GM21360 (cell line): ENCODE measurements around the gene TMEM131L.
"Not testable (repeated sequence)": the region's sequence is repeated elsewhere in the genome, so short reads cannot be mapped to it uniquely, and the experiment has no call there.

Experiments
- ATAC-seq: cut with Tn5 transposase; IDR thresholded peaks from one replicate; pipeline ENCODE4 v1.9.1; 2021; ENCODE audit warnings: mild to moderate bottlenecking, moderate library complexity; ENCODE audit not compliant: unreplicated experiment

The TMEM131L gene

GRCh38 chr4:153466081-153466948 is at the start of gene TMEM131L:
Gene TMEM131L, plus strand, starts transcription at chr4:153466360. Its CDS starts 38 bp downstream, at chr4:153466398.
- peak; percentile 35 for ATAC-seq

GRCh38 chr4:153416456-153416855 is 49.7 kb upstream of the TMEM131L start:
- not testable (repeated sequence) for ATAC-seq

GRCh38 chr4:153418121-153418520 is 48.0 kb upstream of the TMEM131L start:
- no peak for ATAC-seq

GRCh38 chr4:153418558-153418957 is 47.6 kb upstream of the TMEM131L start:
- no peak for ATAC-seq

- no peak for ATAC-seq
Observed at GRCh38 chr4:153419029-153419428, 47.1 kb upstream of the TMEM131L start.

- ATAC-seq, result no peak
Observed at GRCh38 chr4:153419673-153420278, 46.4 kb upstream of the TMEM131L start.

GRCh38 chr4:153420361-153420760 is 45.8 kb upstream of the TMEM131L start:
- ATAC-seq, result no peak

- ATAC-seq, result peak; percentile 82
Observed at GRCh38 chr4:153421941-153422340, 44.2 kb upstream of the TMEM131L start.

- ATAC-seq, result peak; percentile 47
Observed at GRCh38 chr4:153426207-153426885, 39.8 kb upstream of the TMEM131L start.

GRCh38 chr4:153427363-153428071 is 38.6 kb upstream of the TMEM131L start:
- no peak for ATAC-seq

- no peak for ATAC-seq
Observed at GRCh38 chr4:153428941-153429475, 37.2 kb upstream of the TMEM131L start.

GRCh38 chr4:153432965-153433753 is 33.0 kb upstream of the TMEM131L start:
- peak; percentile 87 for ATAC-seq

GRCh38 chr4:153433754-153434105 is 32.4 kb upstream of the TMEM131L start:
- ATAC-seq, result no peak

GRCh38 chr4:153434190-153434589 is 32.0 kb upstream of the TMEM131L start:
- no peak for ATAC-seq

- ATAC-seq, result peak; percentile 69
Observed at GRCh38 chr4:153438916-153439756, 27.0 kb upstream of the TMEM131L start.

GRCh38 chr4:153439831-153440230 is 26.3 kb upstream of the TMEM131L start:
- no peak for ATAC-seq

- no peak for ATAC-seq
Observed at GRCh38 chr4:153440475-153440874, 25.7 kb upstream of the TMEM131L start.

GRCh38 chr4:153447175-153447905 is 18.8 kb upstream of the TMEM131L start:
- no peak for ATAC-seq
